Activated B cell treated with CpG ODN at 0.5 μM for 24 hours (primary cell): Measurements from ENCODE around the gene CPAMD8. TPM values are rescaled to one million over a fixed set of nuclear protein-coding genes. Genes with fewer than 3 reads are reported as not detected.
"Not testable (repeated sequence)": the region's sequence is repeated elsewhere in the genome, so short reads cannot be mapped to it uniquely, and the experiment has no call there.

Experiments used
- ATAC-seq: fragments of 200-7000 bp; cut with Tn5 transposase; one replicate; pipeline ENCODE4 v1.10.0; 2021; ENCODE audit warnings: low read depth, mild to moderate bottlenecking, moderate library complexity
- CTCF ChIA-PET: fragments of 350-600 bp; sonication (Branson Sonifier 250); formaldehyde crosslinking; loops from one replicate; lab custom pipeline; 2021; ENCODE audit warnings: antibody characterized with exemption; lab: Charles Lee
- POLR2A ChIA-PET: fragments of 350-600 bp; sonication (Branson Sonifier 250); formaldehyde crosslinking; loops from one replicate; lab custom pipeline; 2021; ENCODE audit warnings: antibody characterized with exemption; lab: Charles Lee
- DNase-seq: peaks from one replicate; pipeline ENCODE4 v3.0.0; 2022
- H3K27ac Mint-ChIP-seq: one replicate; pipeline ENCODE4 v1.8.0; 2020; ENCODE audit warnings: mixed read lengths
- H3K27me3 Mint-ChIP-seq: one replicate; pipeline ENCODE4 v1.8.0; 2021; ENCODE audit warnings: mixed read lengths
- H3K36me3 Mint-ChIP-seq: one replicate; pipeline ENCODE4 v1.8.0; 2021; ENCODE audit warnings: low read depth, mixed read lengths
- H3K4me1 Mint-ChIP-seq: one replicate; pipeline ENCODE4 v1.8.0; 2021; ENCODE audit warnings: mixed read lengths
- H3K4me3 Mint-ChIP-seq: one replicate; pipeline ENCODE4 v1.8.0; 2020; ENCODE audit warnings: mild to moderate bottlenecking, mixed read lengths
- H3K9me3 Mint-ChIP-seq: one replicate; pipeline ENCODE4 v1.8.0; 2020; ENCODE audit warnings: mixed read lengths
- intact Hi-C: fragments of 100-400 bp; cut with micrococcal nuclease; formaldehyde crosslinking; loops from one replicate; pipeline ENCODE4 v1.15.1; 2024
- total RNA-seq: library from RNA; stranded (reverse); gene quantifications from 2 replicates; pipeline ENCODE4 v1.2.3, GENCODE V29; 2022
- TF ChIP-seq, protein P1 (sequence below): fragments of 200-600 bp; IDR thresholded peaks from one replicate; pipeline ENCODE4 v1.8.0; 2022; ENCODE audit warnings: antibody characterized with exemption, mild to moderate bottlenecking

CPAMD8 gene
- total RNA-seq, 1 donor from 2014 or later = 1.8 TPM

GRCh38 chr19:16985403-16985802, 41.2 kb downstream of the CPAMD8 start:
- ChIA-PET POLR2A (no interaction called here), CTCF (no interaction called here)
- no peak for DNase-seq
- Mint-ChIP-seq H3K36me3 (no peaks in the 10 kb centered on the region), H3K4me3 (no peak overlapping the region), H3K27ac (no peak overlapping the region), H3K27me3 (peaks cover 6% of the 10 kb centered on the region), H3K9me3 (peaks cover 13% of the 10 kb centered on the region), H3K4me1 (no peaks in the 10 kb centered on the region)
- no peak for ATAC-seq
- TF ChIP-seq, protein P1, sequence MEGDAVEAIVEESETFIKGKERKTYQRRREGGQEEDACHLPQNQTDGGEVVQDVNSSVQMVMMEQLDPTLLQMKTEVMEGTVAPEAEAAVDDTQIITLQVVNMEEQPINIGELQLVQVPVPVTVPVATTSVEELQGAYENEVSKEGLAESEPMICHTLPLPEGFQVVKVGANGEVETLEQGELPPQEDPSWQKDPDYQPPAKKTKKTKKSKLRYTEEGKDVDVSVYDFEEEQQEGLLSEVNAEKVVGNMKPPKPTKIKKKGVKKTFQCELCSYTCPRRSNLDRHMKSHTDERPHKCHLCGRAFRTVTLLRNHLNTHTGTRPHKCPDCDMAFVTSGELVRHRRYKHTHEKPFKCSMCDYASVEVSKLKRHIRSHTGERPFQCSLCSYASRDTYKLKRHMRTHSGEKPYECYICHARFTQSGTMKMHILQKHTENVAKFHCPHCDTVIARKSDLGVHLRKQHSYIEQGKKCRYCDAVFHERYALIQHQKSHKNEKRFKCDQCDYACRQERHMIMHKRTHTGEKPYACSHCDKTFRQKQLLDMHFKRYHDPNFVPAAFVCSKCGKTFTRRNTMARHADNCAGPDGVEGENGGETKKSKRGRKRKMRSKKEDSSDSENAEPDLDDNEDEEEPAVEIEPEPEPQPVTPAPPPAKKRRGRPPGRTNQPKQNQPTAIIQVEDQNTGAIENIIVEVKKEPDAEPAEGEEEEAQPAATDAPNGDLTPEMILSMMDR = no peak
- intact Hi-C loops = no loop called here

DNA sequence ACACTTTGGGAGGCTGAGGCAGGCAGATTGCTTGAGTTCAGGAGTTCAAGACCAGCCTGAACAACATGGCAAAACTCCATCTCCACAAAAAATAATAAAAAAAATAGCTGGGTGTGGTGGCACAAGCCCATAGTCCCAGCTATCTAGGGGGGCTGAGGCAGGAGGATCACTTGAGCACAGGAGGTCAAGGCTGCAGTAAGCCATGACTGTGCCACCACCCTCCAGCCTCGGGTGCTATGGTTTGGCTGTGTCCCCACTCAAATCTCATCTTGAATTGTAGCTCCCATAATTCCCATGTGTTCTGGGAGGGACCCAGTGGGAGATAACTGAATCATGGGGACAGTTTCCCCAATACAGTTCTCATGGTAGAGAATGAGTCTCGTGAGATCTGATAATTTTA, 44.0 kb downstream of the CPAMD8 start:
- Mint-ChIP-seq H3K27me3 (peaks cover 12% of the 10 kb centered on the region), H3K9me3 (peaks cover 19% of the 10 kb centered on the region)
- POLR2A ChIA-PET, H3K27ac Mint-ChIP-seq, ATAC-seq, DNase-seq, H3K36me3 Mint-ChIP-seq, intact Hi-C loops, H3K4me3 Mint-ChIP-seq, H3K4me1 Mint-ChIP-seq, CTCF ChIA-PET: not testable (repeated sequence)

GRCh38 chr19:16978839-16979802, 47.5 kb downstream of the CPAMD8 start:
- ATAC-seq = no peak
- no peak overlapping the region for H3K27ac Mint-ChIP-seq

DNA sequence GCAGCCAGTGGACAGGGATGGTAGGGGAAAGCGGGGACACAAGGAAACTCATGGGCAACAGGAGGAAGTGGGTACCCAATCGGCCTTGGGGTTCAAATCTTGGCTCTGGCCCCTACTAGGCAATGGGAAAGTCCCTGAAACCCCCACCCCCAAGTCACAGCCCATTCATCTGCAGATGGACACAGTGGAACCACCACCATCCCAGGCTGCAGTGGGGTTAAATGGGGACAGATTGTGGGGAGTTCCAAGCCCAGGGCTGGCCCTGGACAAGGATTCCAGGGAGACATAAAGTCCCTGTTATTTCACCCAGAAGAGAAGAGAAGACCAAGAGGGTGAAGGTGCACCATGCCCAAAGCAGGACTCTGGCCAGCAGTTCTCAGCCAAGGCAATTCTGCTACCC, 48.5 kb downstream of the CPAMD8 start:
- CTCF ChIA-PET = no interaction called here
- no peak overlapping the region for H3K4me3 Mint-ChIP-seq
- TF ChIP-seq, protein P1 = no peak
- ATAC-seq (no peak), DNase-seq (no peak)
- intact Hi-C loops = no loop called here
- peaks cover 8% of the 10 kb centered on the region for H3K27me3 Mint-ChIP-seq
- H3K9me3 Mint-ChIP-seq = peaks cover 6% of the 10 kb centered on the region
- POLR2A ChIA-PET = no interaction called here
- H3K27ac Mint-ChIP-seq = no peak overlapping the region
- H3K36me3 Mint-ChIP-seq = no peaks in the 10 kb centered on the region
- no peaks in the 10 kb centered on the region for H3K4me1 Mint-ChIP-seq

More at GRCh38 chr19:16978839-16979802, 47.5 kb downstream of the CPAMD8 start:
- no peak for DNase-seq
- ChIA-PET POLR2A (no interaction called here), CTCF (no interaction called here)
- peaks cover 9% of the 10 kb centered on the region for H3K27me3 Mint-ChIP-seq
- H3K4me3 Mint-ChIP-seq = no peak overlapping the region
- intact Hi-C loops = no loop called here
- peaks cover 14% of the 10 kb centered on the region for H3K9me3 Mint-ChIP-seq
- H3K4me1 Mint-ChIP-seq = no peaks in the 10 kb centered on the region
- no peaks in the 10 kb centered on the region for H3K36me3 Mint-ChIP-seq
- TF ChIP-seq, protein P1 = no peak

GRCh38 chr19:16977306-16977705, 49.3 kb downstream of the CPAMD8 start:
- Mint-ChIP-seq H3K36me3 (no peaks in the 10 kb centered on the region), H3K27ac (no peak overlapping the region), H3K4me1 (no peaks in the 10 kb centered on the region), H3K9me3 (peaks cover 6% of the 10 kb centered on the region), H3K27me3 (peaks cover 8% of the 10 kb centered on the region), H3K4me3 (no peak overlapping the region)
- TF ChIP-seq, protein P1 = no peak
- intact Hi-C loops = no loop called here
- ATAC-seq = no peak
- POLR2A ChIA-PET = no interaction called here
- CTCF ChIA-PET = no interaction called here
- DNase-seq = no peak
